HEK293T (cell line): Measurements from ENCODE around the gene RINL.

Experiments
- BHLHE40 ChIP-seq: fragments of 450-650 bp; IDR thresholded peaks from 2 replicates; pipeline ENCODE4 v1.6.1; 2016; ENCODE audit warnings: mild to moderate bottlenecking, moderate library complexity, borderline replicate concordance
- HDGF ChIP-seq: fragments of 450-650 bp; IDR thresholded peaks from 2 replicates; pipeline ENCODE4 v1.6.1; 2017; ENCODE audit warnings: antibody characterized with exemption, borderline replicate concordance
- ZNF384 ChIP-seq: fragments of 450-650 bp; IDR thresholded peaks from 2 replicates; pipeline ENCODE4 v1.6.1; 2016

- TF ChIP-seq BHLHE40: no peak
- TF ChIP-seq HDGF: no peak
- TF ChIP-seq ZNF384: no peak
These were observed 9.5 kb downstream of the RINL start for GRCh38 chr19:38868551-38868950.
